K562 (cell line): ENCODE data around the gene RPTOR.

Experiments used
- GABPB1 ChIP-seq: sonication (generic); formaldehyde crosslinking; IDR thresholded peaks from 2 replicates; pipeline ENCODE4 v1.8.0; 2022; ENCODE audit warnings: mild to moderate bottlenecking, missing genetic modification reagents
- LEF1 ChIP-seq: fragments of 450-650 bp; IDR thresholded peaks from 2 replicates; pipeline ENCODE4 v1.6.1; 2016; ENCODE audit warnings: mild to moderate bottlenecking
- POLR2A ChIP-seq: fragments of 450-650 bp; conservative IDR thresholded peaks from 2 replicates; pipeline ENCODE4 v1.6.1; 2016
- SIX5 ChIP-seq, 2 experiments: IDR thresholded peaks; 2 replicates each; pipeline ENCODE4 v1.6.1; 2011; ENCODE audit warnings: low read length in 2 of 2, borderline replicate concordance in 1 of 2, low read depth in 1 of 2, mild to moderate bottlenecking in 1 of 2, moderate library complexity in 1 of 2; ENCODE audit not compliant: insufficient read depth in 1 of 2
- USF2 ChIP-seq: sonication (generic); formaldehyde crosslinking; IDR thresholded peaks from 2 replicates; pipeline ENCODE4 v1.5.0; 2020; ENCODE audit warnings: missing genetic modification reagents

- no peak for TF ChIP-seq POLR2A
- TF ChIP-seq GABPB1 (CRISPR knock-in tag), result no peak
- TF ChIP-seq SIX5 (IDR thresholded peaks at IDR 0.05; ENCODE audit: borderline replicate concordance in 1 of 2, insufficient read depth in 1 of 2, low read depth in 1 of 2, low read length in 2 of 2), result no peak
- TF ChIP-seq USF2 (CRISPR knock-in tag), result no peak
- TF ChIP-seq LEF1, result no peak
Measured at GRCh38 chr17:80667462-80668277, 123.0 kb downstream of the RPTOR start.
